HG03095 (cell line): ENCODE results near the gene PPCDC.
"Not testable (repeated sequence)": the region's sequence is repeated elsewhere in the genome, so short reads cannot be mapped to it uniquely, and the experiment has no call there.

Experiments used
- ATAC-seq: cut with Tn5 transposase; IDR thresholded peaks from one replicate; pipeline ENCODE4 v1.9.1; 2021; ENCODE audit warnings: moderate library complexity; ENCODE audit not compliant: unreplicated experiment

Gene PPCDC

GRCh38 chr15:75065851-75066509, 42.6 kb downstream of the PPCDC start:
- ATAC-seq = no peak

DNA sequence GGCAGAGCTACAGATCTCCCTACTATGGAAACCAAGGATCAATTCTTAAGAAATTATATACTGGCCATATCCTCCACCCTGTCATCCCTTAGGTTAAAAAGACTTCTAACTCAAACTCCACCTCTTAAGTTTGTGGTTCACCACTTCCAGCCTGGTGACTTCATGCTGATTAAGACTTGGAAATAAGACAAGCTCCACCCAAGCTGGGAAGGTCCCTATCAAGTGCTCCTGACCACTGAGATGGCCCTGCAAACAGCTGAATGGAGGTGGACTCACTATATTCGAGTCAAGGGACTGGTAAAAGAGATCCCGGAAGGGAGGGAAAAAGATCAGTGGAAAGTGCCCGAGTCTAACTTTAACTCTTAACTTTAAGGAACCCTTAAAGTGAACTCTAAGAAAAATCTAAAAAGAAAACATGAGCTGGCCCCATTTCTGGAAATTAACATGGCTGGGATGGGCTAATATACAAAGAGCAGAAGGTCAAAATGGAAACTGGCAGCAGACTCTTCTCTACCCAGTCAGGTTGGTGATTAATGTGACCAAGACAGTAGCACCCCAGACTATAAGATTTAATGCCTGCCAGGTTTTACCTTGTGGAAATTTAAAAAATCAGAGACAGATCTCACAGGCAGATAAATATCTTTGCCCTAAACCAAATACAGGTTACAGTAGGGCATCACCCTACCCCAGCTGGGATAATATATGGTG, 43.9 kb downstream of the PPCDC start:
- ATAC-seq = no peak

GRCh38 chr15:75068748-75069147, 45.4 kb downstream of the PPCDC start:
- no peak for ATAC-seq

DNA sequence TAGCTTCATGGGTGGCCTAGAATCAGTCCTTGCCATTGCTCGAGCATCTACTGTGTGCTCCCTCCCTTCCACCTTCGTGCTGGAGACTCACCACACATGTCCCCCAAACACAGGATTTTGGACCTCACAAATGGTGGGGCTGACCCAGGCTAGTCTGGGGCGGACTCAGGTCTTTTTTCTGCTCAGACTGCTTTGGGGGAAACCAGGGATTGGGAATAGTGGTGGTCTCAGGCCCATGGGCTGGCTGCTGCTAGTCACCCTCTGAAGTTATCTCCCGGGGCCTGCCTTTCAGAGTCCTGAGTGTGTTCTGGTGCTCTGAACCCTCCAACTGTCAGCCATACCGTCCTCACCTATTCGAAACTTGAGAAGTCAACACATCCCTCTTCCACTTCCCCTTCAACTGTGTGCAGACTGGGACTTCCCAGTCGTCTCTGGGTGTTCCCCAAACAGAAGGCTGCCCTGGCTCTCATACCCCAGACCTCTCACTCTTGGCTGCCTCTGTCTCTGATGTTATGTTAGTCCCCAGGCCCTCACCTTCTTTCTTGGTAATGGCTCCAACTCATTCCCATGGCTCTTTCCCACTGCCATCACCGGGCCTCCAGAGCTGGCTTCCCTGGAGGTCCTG, 46.0 kb downstream of the PPCDC start:
- peak; percentile 82 for ATAC-seq

GRCh38 chr15:75070674-75071073, 47.3 kb downstream of the PPCDC start:
- ATAC-seq = no peak

GRCh38 chr15:75073197-75073596, 49.8 kb downstream of the PPCDC start:
- ATAC-seq = no peak

GRCh38 chr15:75076277-75076676, 52.9 kb downstream of the PPCDC start:
- no peak for ATAC-seq

DNA sequence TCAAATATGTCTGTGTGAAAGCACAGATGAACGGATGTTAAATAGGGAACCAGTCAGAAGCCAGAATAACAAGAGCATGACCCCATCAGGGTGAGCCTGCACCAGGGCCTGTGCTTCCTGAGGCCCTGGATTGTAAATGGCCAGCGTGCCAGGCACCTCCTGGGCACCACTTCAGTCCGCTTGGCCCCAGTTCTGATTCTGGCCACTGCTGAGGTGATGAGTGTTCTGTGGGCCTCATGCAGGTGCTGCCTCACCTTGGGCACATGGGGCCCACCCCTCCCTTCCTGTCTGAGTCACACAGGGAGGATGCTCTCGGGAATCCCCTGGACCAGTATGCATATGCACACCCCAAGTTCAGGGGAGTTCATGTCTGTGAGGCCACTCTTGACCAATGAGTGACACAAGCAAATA, 54.2 kb downstream of the PPCDC start:
- ATAC-seq = not testable (repeated sequence)

DNA sequence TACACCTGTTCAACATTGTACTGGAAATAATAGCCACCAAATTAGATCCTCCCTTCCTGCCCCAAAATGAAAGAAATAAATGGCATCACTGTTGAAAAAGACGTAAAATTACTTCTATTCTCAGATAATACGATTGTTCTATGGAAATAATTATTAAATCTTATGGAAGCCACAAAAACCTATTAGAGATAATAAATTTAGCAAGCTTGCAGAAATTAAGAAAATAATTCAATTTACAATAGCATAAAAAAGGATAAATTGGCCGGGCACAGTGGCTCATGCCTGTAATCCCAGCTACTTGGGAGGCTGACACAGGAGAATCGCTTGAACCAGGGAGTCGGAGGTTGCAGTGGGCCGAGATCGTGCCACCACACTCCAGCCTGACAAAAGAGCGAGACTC, 57.8 kb downstream of the PPCDC start:
- ATAC-seq = no peak

GRCh38 chr15:75082689-75083088, 59.3 kb downstream of the PPCDC start:
- ATAC-seq = no peak

DNA sequence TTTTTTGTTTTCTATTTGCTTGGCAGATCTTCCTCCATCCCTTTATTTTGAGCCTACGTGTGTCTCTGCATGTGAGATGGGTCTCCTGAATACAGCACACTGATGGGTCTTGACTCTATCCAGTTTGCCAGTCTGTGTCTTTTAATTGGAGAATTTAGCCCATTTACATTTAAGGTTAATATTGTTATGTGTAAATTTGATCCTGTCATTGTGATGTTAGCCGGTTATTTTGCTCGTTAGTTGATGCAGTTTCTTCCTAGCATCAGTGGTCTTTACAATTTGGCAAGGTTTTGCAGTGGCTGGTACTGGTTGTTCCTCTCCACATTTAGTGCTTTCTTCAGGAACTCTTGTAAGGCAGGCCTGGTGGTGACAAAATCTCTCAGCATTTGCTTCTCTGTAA, 62.3 kb downstream of the PPCDC start:
- not testable (repeated sequence) for ATAC-seq

- no peak for ATAC-seq
Measured at GRCh38 chr15:75089456-75090387, 66.3 kb downstream of the PPCDC start.

GRCh38 chr15:75090388-75090734, 67.0 kb downstream of the PPCDC start:
- no peak for ATAC-seq

DNA sequence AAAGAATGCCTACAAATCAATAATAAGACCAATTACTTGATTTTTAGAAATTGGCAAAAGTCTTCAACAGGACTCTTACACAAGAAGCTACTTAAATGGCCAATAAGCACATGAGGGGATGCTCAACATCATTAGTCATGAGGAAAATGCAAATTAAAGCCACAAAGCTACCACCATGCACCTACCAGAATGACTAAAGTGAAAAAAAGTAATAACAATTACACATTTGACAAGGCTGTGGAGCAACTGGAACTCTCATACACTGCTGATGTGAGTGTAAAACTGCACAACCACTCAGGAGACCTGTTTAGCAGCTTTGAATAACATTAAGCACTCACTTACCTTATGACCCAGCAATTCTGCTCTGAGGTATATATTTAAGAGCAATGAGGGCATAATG, 68.4 kb downstream of the PPCDC start:
- no peak for ATAC-seq

DNA sequence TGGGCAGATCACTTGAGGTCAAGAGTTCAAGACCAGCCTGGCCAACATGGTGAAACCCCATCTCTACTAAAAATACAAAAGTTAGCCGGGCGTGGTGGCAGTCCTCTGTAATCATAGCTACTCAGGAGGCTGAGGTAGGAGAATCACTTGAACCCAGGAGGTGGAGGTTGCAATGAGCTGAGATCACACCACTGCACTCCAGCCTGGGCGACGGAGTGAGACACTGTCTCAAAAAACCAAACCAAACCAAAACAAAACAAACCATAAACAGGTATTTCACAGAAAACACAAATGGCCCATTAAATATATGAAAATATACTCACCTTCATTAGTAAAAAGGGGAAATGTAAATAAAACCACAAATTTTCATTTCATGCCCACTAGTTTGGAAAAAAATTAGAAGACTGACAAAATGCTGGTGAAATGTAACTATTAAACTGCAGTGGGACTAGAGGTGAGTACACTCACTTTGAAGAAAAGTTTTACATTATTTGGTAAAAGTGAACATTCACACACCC, 71.6 kb downstream of the PPCDC start:
- peak; percentile 44 for ATAC-seq

DNA sequence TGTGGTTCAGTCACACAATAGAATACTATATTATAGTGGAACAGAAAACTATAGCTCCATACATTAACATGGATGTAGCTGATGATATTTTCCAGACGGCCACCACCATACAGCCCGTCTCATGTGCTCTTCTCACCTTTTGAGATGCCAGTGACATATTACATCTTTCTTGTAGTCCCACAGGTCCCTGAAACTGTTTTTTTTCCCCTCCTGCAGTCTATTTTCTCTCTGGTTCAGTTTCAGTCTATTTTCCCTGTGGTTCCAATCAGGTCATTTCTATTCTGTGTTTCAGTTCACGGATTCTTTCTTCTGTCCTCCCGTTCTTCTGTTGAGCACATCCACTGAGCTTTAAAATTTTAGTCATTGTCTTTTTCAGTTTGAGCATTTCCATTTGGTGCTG, 72.2 kb downstream of the PPCDC start:
- peak; percentile 50 for ATAC-seq

DNA sequence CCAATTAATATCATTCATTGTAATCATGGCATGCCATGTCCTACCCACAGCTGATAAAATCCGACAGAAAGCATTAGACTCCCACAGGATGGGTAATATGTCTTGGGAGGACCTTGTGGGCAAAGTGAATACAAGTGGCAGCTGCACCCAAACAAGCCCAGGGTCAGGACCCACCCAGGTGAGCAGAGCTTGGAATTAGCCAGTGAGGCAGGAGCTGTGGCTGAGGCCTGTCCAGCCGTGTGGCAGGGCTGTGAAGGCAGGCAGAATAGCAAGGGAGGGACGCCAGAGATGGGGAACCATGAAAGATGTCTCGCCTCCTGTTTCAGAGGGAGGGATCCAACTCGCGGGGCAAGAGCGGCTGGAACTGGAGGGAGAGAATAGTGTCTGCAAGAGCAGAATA, 74.5 kb downstream of the PPCDC start:
- ATAC-seq = no peak

DNA sequence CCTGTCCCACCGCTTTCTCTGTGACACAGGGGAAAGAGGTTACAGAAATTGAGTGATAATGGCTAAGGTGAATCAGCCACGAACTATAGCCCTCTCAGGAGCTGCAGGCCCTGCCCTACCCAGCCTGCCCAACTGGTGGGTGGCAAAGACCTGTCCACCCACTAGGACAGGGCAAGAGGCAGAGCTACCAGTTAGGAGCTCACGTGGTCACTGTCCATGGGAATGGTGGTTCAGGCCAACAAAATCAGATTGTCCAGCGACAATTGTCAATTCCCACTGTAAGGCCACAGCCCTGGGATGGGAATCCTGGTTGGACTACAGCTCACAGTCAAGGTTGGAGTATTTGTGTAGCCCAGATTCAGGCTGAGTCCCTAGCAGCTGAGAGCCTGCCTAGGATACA, 75.0 kb downstream of the PPCDC start:
- ATAC-seq = no peak
